ENCODE results near the gene GNB1L. TPM values are rescaled to one million over a fixed set of nuclear protein-coding genes. Genes with fewer than 3 reads are reported as not detected.

Gene GNB1L
- total and polyA plus RNA-seq, 9 of the 15 experiments (the other 6 are each of a cell fraction or from before 2014, with no cell fraction given), result 0.56 to 50.5 (median 10.2) TPM

- no peak for TF ChIP-seq CBFB (CRISPR knock-in tag; IDR thresholded peaks at IDR 0.05)
- TF ChIP-seq, protein P1, sequence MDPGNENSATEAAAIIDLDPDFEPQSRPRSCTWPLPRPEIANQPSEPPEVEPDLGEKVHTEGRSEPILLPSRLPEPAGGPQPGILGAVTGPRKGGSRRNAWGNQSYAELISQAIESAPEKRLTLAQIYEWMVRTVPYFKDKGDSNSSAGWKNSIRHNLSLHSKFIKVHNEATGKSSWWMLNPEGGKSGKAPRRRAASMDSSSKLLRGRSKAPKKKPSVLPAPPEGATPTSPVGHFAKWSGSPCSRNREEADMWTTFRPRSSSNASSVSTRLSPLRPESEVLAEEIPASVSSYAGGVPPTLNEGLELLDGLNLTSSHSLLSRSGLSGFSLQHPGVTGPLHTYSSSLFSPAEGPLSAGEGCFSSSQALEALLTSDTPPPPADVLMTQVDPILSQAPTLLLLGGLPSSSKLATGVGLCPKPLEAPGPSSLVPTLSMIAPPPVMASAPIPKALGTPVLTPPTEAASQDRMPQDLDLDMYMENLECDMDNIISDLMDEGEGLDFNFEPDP (CRISPR knock-in tag; IDR thresholded peaks at IDR 0.05), result peak; percentile 36; the same call in 1 of the 2 replicates
- TF ChIP-seq NR4A1 (CRISPR knock-in tag; IDR thresholded peaks at IDR 0.05), result peak; percentile 76; the same call in 1 of the 2 replicates
- peak; percentile 37; the same call in 1 of the 2 replicates for TF ChIP-seq NR4A1 (tag; IDR thresholded peaks at IDR 0.05)
- no peak for TF ChIP-seq MCM2 (IDR thresholded peaks at IDR 0.05; ENCODE audit: low read depth)
- no peak for TF ChIP-seq KAT8 (IDR thresholded peaks at IDR 0.05; ENCODE audit: low read depth)
- TF ChIP-seq SNRNP70 (optimal IDR thresholded peaks at IDR 0.05; ENCODE audit: low read depth, low read length), result peak; percentile 8
- TF ChIP-seq ZBTB7A (IDR thresholded peaks at IDR 0.05; ENCODE audit: borderline replicate concordance, control insufficient read depth, low read depth, low read length), result peak; percentile 82; the same call in 1 of the 2 replicates
- TF ChIP-seq, protein P2, sequence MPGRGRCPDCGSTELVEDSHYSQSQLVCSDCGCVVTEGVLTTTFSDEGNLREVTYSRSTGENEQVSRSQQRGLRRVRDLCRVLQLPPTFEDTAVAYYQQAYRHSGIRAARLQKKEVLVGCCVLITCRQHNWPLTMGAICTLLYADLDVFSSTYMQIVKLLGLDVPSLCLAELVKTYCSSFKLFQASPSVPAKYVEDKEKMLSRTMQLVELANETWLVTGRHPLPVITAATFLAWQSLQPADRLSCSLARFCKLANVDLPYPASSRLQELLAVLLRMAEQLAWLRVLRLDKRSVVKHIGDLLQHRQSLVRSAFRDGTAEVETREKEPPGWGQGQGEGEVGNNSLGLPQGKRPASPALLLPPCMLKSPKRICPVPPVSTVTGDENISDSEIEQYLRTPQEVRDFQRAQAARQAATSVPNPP (IDR thresholded peaks at IDR 0.05; ENCODE audit: borderline replicate concordance, insufficient read depth, insufficient read length), result no peak
- no peak for TF ChIP-seq BRD4 (IDR thresholded peaks at IDR 0.05)
- TF ChIP-seq MTA3 (IDR thresholded peaks at IDR 0.05; ENCODE audit: borderline replicate concordance), result peak; percentile 94
- TF ChIP-seq MBD2 (IDR thresholded peaks at IDR 0.05; ENCODE audit: borderline replicate concordance, low read depth), result no peak
- no peak; the same call in 1 of the 2 replicates for TF ChIP-seq HMG20B (CRISPR knock-in tag; IDR thresholded peaks at IDR 0.05)
- TF ChIP-seq, protein P3, sequence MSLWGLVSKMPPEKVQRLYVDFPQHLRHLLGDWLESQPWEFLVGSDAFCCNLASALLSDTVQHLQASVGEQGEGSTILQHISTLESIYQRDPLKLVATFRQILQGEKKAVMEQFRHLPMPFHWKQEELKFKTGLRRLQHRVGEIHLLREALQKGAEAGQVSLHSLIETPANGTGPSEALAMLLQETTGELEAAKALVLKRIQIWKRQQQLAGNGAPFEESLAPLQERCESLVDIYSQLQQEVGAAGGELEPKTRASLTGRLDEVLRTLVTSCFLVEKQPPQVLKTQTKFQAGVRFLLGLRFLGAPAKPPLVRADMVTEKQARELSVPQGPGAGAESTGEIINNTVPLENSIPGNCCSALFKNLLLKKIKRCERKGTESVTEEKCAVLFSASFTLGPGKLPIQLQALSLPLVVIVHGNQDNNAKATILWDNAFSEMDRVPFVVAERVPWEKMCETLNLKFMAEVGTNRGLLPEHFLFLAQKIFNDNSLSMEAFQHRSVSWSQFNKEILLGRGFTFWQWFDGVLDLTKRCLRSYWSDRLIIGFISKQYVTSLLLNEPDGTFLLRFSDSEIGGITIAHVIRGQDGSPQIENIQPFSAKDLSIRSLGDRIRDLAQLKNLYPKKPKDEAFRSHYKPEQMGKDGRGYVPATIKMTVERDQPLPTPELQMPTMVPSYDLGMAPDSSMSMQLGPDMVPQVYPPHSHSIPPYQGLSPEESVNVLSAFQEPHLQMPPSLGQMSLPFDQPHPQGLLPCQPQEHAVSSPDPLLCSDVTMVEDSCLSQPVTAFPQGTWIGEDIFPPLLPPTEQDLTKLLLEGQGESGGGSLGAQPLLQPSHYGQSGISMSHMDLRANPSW (CRISPR knock-in tag; IDR thresholded peaks at IDR 0.05), result peak; percentile 72; the same call in 1 of the 2 replicates
- peak; percentile 89 for TF ChIP-seq KLF10 (CRISPR knock-in tag; IDR thresholded peaks at IDR 0.05)
- 0 out of 2 replicates have a peak, but pooled peaks have one; percentile 29 for TF ChIP-seq BMI1 (IDR thresholded peaks at IDR 0.05; ENCODE audit: low read length)
- no peak for TF ChIP-seq ETV5 (CRISPR knock-in tag; IDR thresholded peaks at IDR 0.05; ENCODE audit: low read depth)
- peak; percentile 61 for TF ChIP-seq POLR2G (IDR thresholded peaks at IDR 0.05; ENCODE audit: low read depth, low read length)
- TF ChIP-seq SMAD2 (IDR thresholded peaks at IDR 0.05; ENCODE audit: low read depth, low read length), result no peak
- TF ChIP-seq SMARCB1 (IDR thresholded peaks at IDR 0.05; ENCODE audit: insufficient read length, low read depth), result peak; percentile 96
- TF ChIP-seq SRF (CRISPR knock-in tag; IDR thresholded peaks at IDR 0.05), result peak; percentile 41 to 80; a peak in 2 of 4 replicates
Observed at GRCh38 chr22:19891317-19892256, 36.9 kb upstream of the GNB1L start (continued).
